GM23338 (cell line): ENCODE measurements around the gene CHMP4A.

Experiments used
- CREB1 ChIP-seq: fragments of 250-450 bp; sonication (Bioruptor Pico); IDR thresholded peaks from 2 replicates; pipeline ENCODE4 v1.5.0; 2020; ENCODE audit warnings: low read depth, mild to moderate bottlenecking, moderate library complexity
- EZH2 ChIP-seq: fragments of 200-600 bp; sonication (generic); IDR thresholded peaks from one replicate; pipeline ENCODE4 v1.8.0; 2017; ENCODE audit warnings: antibody characterized with exemption, mild to moderate bottlenecking, low read depth; ENCODE audit not compliant: unreplicated experiment
- EZH2phosphoT487 ChIP-seq: fragments of 200-600 bp; sonication (generic); IDR thresholded peaks from one replicate; pipeline ENCODE4 v1.8.1; 2018; ENCODE audit warnings: antibody characterized with exemption; ENCODE audit not compliant: unreplicated experiment
- JUNB ChIP-seq: IDR thresholded peaks from one replicate; pipeline ENCODE4 v1.6.1; 2016; ENCODE audit warnings: antibody characterized with exemption; ENCODE audit not compliant: unreplicated experiment
- POLR2AphosphoS5 ChIP-seq: IDR thresholded peaks from 2 replicates; pipeline ENCODE4 v1.6.1; 2016; ENCODE audit warnings: antibody characterized with exemption, low read depth
- STAT1 ChIP-seq: IDR thresholded peaks from one replicate; pipeline ENCODE4 v1.6.1; 2016; ENCODE audit warnings: antibody characterized with exemption; ENCODE audit not compliant: unreplicated experiment
- ZNF114 ChIP-seq: fragments of 250-450 bp; sonication (Bioruptor Pico); IDR thresholded peaks from 2 replicates; pipeline ENCODE4 v1.5.0; 2020; ENCODE audit warnings: mild to moderate bottlenecking, moderate library complexity
- TF ChIP-seq, protein P1 (sequence below), 2 experiments: fragments of 200-600 bp in 1 of 2; sonication (generic) in 1 of 2; conservative IDR thresholded peaks; 2 replicates each; pipeline versions ENCODE4 v1.5.1 to v1.6.1; 2016 to 2017; ENCODE audit warnings: antibody characterized with exemption in 2 of 2, low read depth in 2 of 2, mild to moderate bottlenecking in 2 of 2, moderate library complexity in 1 of 2

DNA sequence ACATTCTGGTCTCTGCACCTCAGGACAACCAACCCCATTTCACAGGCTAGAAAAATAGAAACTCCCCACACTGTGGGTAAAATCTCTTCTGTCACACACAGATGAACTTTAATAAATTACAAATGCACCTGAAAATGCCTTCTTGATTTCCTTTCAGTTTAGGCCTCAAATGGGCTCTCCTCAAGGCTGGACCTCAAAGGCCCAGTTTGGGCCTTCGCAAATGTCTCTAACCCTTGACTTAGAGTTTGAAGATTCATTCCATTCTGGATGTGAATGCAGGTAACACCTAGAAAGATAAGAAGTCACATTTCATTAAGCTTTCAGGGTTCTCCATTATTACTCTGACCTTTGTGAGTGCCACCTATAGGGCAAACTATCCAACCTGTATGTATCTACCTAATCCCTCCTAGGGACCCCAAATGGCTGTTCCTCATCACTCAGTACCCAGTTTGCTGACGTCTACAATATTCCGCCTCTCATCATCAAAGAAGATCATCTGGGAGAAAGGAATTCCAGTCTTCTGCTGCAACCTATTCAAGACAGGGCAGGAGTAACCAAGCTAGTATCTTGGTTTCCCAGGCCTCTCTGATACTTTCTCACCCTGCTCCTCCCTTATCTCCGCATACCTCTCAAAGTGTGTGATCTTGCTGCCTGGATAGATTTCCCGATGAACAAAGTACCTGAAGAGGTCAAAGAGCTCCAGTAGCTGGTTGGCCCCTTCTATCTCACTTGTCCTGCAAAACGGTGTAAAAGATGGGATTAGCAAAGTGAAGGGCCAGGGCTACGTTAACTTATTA lies 776 bp upstream of the CHMP4A start:
- TF ChIP-seq, protein P1, sequence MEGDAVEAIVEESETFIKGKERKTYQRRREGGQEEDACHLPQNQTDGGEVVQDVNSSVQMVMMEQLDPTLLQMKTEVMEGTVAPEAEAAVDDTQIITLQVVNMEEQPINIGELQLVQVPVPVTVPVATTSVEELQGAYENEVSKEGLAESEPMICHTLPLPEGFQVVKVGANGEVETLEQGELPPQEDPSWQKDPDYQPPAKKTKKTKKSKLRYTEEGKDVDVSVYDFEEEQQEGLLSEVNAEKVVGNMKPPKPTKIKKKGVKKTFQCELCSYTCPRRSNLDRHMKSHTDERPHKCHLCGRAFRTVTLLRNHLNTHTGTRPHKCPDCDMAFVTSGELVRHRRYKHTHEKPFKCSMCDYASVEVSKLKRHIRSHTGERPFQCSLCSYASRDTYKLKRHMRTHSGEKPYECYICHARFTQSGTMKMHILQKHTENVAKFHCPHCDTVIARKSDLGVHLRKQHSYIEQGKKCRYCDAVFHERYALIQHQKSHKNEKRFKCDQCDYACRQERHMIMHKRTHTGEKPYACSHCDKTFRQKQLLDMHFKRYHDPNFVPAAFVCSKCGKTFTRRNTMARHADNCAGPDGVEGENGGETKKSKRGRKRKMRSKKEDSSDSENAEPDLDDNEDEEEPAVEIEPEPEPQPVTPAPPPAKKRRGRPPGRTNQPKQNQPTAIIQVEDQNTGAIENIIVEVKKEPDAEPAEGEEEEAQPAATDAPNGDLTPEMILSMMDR (conservative IDR thresholded peaks at IDR 0.05; ENCODE audit: low read depth in 2 of 2), result no peak
- TF ChIP-seq POLR2AphosphoS5 (no peak), EZH2phosphoT487 (no peak), EZH2 (no peak), STAT1 (no peak), JUNB (no peak), ZNF114 (no peak), CREB1 (CRISPR knock-in tag) (no peak)
